Peyer's patch (tissue), 4 donors: ENCODE data around the gene ELAC1.

Experiments
- POLR2A ChIP-seq, 2 donors: fragments of 450-650 bp; IDR thresholded peaks; one replicate each; pipeline ENCODE4 v1.5.1; 2017; ENCODE audit warnings: antibody characterized with exemption in 2 of 2, mild to moderate bottlenecking in 2 of 2, moderate library complexity in 2 of 2
- TF ChIP-seq, protein P1 (sequence below), 6 experiments: fragments of 450-650 bp in 4 of 6; fragments of 200-600 bp in 2 of 6; sonication (generic) in 1 of 6; IDR thresholded peaks; one replicate each; pipeline ENCODE4 v1.5.1; 2017 to 2019; ENCODE audit warnings: antibody characterized with exemption in 6 of 6, mild to moderate bottlenecking in 3 of 6, moderate library complexity in 1 of 6

DNA sequence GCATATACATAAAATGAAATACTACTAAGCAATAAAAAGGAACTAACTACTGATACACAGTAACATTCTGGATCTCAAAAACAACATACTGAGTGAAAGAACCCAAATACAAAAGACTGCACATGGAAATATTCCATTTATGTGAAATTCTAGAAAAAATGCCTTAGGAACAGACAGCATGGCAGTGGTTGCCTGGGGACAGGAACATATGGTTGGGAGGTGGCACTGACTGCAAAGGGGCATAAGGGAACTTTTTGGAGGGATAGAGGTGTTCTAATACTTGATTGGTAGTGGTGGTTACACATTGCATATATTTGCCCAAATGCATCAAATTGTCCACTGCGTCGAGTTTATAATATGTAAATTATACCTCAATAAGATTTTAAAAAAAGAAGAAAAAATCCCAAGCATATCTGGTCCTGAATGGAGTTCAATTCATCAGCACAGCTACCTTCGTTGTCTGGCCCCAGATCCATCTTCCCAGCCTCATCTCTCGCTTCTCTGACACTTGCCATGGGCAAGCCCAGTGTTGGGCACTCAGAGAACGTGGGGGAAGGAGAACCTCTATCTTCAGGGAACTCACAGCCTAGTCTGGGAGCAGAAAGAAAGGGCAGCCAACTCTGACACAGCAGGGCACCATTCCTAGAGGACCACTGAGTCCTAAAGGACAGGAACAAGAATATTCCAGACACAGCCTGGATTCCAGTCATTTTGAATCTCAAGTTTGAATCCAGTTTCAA lies 53.6 kb downstream of the ELAC1 start:
- TF ChIP-seq, protein P1, sequence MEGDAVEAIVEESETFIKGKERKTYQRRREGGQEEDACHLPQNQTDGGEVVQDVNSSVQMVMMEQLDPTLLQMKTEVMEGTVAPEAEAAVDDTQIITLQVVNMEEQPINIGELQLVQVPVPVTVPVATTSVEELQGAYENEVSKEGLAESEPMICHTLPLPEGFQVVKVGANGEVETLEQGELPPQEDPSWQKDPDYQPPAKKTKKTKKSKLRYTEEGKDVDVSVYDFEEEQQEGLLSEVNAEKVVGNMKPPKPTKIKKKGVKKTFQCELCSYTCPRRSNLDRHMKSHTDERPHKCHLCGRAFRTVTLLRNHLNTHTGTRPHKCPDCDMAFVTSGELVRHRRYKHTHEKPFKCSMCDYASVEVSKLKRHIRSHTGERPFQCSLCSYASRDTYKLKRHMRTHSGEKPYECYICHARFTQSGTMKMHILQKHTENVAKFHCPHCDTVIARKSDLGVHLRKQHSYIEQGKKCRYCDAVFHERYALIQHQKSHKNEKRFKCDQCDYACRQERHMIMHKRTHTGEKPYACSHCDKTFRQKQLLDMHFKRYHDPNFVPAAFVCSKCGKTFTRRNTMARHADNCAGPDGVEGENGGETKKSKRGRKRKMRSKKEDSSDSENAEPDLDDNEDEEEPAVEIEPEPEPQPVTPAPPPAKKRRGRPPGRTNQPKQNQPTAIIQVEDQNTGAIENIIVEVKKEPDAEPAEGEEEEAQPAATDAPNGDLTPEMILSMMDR (IDR thresholded peaks at IDR 0.05): no peak
- no peak for TF ChIP-seq POLR2A (IDR thresholded peaks at IDR 0.05)
